Nucleus accumbens (tissue), 56 donors: ENCODE measurements around the gene CSF2RB.

Source experiments
- DNase-seq, 56 donors: peaks; one replicate each; lab custom pipeline; 2025; lab: John Stamatoyannopoulos, UW

Gene CSF2RB

GRCh38 chr22:36887162-36887561, 26.3 kb upstream of the CSF2RB start:
- DNase-seq, result no peak

GRCh38 chr22:36891646-36892045, 21.8 kb upstream of the CSF2RB start:
- DNase-seq, result no peak

GRCh38 chr22:36892292-36892691, 21.1 kb upstream of the CSF2RB start:
- no peak for DNase-seq

GRCh38 chr22:36893262-36893661, 20.2 kb upstream of the CSF2RB start:
- no peak for DNase-seq

GRCh38 chr22:36894266-36894665, 19.2 kb upstream of the CSF2RB start:
- DNase-seq, result no peak

GRCh38 chr22:36897611-36898010, 15.8 kb upstream of the CSF2RB start:
- DNase-seq, result no peak

- no peak for DNase-seq
Observed at GRCh38 chr22:36898690-36899089, 14.7 kb upstream of the CSF2RB start.

GRCh38 chr22:36899498-36899897, 13.9 kb upstream of the CSF2RB start:
- DNase-seq, result no peak

GRCh38 chr22:36900225-36900624, 13.2 kb upstream of the CSF2RB start:
- DNase-seq, result no peak

- DNase-seq, result no peak
Observed at GRCh38 chr22:36900880-36901279, 12.5 kb upstream of the CSF2RB start.

GRCh38 chr22:36901411-36902142, 11.9 kb upstream of the CSF2RB start:
- DNase-seq, result no peak

- DNase-seq, result no peak
Observed at GRCh38 chr22:36902143-36902926, 11.1 kb upstream of the CSF2RB start.

GRCh38 chr22:36904260-36904880, 9.1 kb upstream of the CSF2RB start:
- no peak for DNase-seq

GRCh38 chr22:36907253-36908195, 5.9 kb upstream of the CSF2RB start:
- DNase-seq, result no peak

- DNase-seq, result no peak
Observed at GRCh38 chr22:36910461-36910860, 3.0 kb upstream of the CSF2RB start.

GRCh38 chr22:36911887-36912661, 1.4 kb upstream of the CSF2RB start:
- DNase-seq, result no peak

GRCh38 chr22:36912694-36913426, 568 bp upstream of the CSF2RB start:
- no peak for DNase-seq

- DNase-seq, result no peak
Observed at GRCh38 chr22:36914390-36914752, 943 bp downstream of the CSF2RB start.

GRCh38 chr22:36916034-36916433, 2.6 kb downstream of the CSF2RB start:
- no peak for DNase-seq
